GM19324 (cell line): ENCODE results near the gene KRTAP5-10.
"Not testable (repeated sequence)": the region's sequence is repeated elsewhere in the genome, so short reads cannot be mapped to it uniquely, and the experiment has no call there.

ENCODE experiments used
- ATAC-seq: cut with Tn5 transposase; IDR thresholded peaks from one replicate; pipeline ENCODE4 v1.9.1; 2021; ENCODE audit warnings: mild to moderate bottlenecking, moderate library complexity; ENCODE audit not compliant: unreplicated experiment, low FRiP score

KRTAP5-10 gene

DNA sequence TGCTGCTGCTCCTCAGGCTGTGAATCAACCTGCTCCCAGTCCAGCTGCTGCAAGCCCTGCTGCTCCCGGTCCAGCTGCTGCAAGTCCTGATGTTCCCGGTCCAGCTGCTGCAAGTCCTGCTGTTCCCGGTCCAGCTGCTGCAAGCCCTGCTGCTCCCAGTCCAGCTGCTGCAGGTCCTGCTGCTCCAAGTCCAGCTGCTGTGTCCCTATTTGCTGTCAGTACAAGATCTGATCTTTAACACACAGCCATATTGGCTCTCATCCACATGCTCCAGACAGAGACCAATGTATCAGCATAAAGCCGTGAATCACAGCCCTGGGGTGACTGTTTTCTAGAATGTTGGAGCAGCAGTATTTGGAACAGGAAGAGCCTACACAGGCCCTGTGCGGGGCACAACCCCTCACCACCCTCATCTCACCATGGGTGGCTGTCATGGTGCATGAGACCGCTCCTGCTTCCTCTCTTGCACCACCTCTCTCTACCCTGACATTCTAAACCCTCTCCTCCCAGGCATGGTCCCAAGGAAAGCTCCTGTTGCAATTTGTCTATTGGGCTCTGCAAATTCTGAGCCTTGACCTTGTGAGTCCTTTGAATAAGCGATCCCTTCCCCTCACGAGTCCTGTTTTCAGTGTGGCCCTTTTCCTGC is 3.5 kb downstream of the KRTAP5-10 start:
- ATAC-seq, result no peak

GRCh38 chr11:71571101-71571850 is 5.9 kb downstream of the KRTAP5-10 start:
- not testable (repeated sequence) for ATAC-seq

- no peak for ATAC-seq
Observed at GRCh38 chr11:71572811-71573210, 7.4 kb downstream of the KRTAP5-10 start.

DNA sequence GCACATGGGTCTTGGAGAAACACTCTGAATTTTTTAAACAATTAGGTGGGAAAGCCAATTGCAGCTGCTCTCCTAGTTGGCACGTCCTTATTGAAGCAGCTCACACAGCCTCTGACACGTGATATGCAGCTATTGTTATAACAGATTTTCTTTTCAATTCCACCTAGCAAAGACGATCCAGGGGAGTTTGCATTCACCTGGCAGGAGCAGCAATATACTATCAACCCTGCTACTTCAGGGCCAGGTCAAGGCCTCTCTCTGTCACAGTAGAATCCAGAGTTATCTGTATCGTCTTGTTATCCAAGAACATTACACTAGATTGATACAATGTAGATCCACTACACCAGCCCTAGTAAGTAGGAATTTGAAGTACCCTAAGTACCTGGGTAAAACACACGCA is 9.1 kb downstream of the KRTAP5-10 start:
- no peak for ATAC-seq

GRCh38 chr11:71575723-71576424 is 10.5 kb downstream of the KRTAP5-10 start:
- ATAC-seq, result no peak

DNA sequence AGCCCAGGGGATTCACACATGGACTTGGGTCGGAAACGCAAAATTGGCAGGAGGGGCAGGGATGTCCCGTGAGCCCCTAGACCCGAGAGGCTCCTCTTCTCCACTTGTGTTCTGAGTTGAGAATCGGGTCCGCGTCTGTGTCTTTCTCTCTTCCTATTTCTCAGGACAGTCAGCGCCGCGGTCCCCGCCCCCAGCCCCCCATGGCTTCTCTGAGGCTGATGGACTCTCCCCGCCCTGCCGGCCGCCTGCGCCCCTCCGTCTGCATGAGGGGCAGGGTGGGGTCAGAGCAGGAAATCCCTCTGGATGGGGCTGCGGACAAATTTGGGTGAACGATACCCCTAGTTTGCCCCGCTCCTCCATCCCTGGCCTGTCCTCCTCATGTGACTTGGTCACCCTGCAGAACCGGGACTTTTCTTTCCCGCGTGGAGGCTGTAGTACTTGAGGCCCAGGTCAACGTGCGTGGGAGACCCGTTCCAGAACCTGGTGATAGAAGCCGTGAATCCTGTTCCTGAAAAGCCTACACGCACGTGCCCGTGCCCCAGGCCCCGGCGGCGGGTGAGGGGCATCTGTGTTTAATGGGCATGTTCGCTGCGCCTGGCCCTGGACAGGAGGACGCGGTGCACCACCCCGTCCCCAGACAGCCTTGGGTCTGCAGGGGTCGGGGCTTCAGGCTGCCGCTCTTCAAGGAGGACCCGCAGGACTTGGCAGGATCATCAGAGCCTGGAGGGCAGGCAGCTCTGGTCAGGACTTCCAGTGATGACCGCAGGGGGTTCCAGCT is 11.5 kb downstream of the KRTAP5-10 start:
- not testable (repeated sequence) for ATAC-seq

DNA sequence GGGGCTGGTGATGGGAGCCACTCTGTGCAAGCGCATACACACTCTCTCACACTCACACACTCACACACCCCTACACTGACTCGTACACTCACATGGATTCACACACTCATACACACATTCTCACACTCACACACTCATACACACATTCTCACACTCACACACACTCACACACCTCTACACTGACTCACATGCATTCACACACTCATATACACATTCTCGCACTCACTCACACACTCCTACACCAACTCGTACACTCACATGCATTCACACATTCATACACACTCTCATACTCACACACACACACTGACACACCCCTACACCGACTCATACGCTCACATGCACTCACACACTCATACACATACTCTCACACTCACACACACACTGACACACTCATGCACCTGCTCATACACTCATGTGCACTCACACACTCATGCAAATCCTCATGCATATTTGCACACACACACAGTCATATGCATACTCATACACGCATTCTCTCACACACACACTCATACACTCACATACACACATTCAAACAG is 12.2 kb downstream of the KRTAP5-10 start:
- no peak for ATAC-seq

DNA sequence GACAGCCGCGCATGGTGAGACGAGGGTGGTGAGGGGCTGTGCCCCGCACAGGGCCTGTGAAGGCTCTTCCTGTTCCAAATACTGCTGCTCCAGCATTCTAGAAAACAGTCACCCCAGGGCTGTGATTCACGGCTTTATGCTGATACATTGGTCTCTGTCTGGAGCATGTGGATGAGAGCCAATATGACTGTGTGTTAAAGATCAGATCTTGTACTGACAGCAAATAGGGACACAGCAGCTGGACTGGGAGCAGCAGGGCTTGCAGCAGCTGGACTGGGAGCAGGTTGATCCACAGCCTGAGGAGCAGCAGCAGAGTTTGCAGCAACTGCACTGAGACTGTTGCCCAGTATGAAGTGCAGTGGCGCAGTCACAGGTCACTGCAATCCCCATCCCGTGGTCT is 14.2 kb downstream of the KRTAP5-10 start:
- not testable (repeated sequence) for ATAC-seq

- ATAC-seq, result no peak
Observed at GRCh38 chr11:71580057-71581003, 15.0 kb downstream of the KRTAP5-10 start.

- ATAC-seq, result no peak
Observed at GRCh38 chr11:71581826-71582225, 16.5 kb downstream of the KRTAP5-10 start.

DNA sequence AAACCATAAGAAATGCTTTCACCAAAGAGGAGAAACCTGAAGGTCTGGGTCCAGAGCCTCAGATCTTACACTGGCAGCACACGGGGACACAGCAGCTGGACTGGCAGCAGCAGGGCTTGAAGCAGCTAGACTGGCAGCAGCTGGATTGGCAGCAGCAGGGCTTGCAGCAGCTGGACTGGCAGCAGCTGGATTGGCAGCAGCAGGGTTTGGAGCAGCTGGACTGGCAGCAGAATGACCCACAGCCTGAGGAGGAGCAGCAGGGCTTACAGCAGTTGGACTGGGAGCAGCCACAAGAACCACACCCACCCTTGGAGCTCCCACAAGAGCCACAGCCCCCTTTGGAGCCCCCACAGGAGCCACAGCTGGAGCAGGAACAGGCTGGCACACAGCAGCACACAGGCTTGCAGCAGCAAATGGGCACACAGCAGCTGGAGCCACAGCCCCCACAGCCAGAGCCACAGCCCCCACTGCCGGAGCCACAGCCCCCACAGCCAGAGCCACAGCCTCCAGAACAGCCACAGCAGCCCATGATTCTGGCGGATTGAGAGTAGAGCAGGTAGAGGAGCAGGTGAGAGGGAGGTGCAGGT is 17.0 kb downstream of the KRTAP5-10 start, which contains the start of gene KRTAP5-11:
KRTAP5-11 (minus strand) TSS at position 567 of the 587 bp plus-strand sequence; CDS start at position 529, 38 bp downstream.
- ATAC-seq, result no peak

GRCh38 chr11:71582969-71583368 is 17.6 kb downstream of the KRTAP5-10 start:
- ATAC-seq, result not testable (repeated sequence)

DNA sequence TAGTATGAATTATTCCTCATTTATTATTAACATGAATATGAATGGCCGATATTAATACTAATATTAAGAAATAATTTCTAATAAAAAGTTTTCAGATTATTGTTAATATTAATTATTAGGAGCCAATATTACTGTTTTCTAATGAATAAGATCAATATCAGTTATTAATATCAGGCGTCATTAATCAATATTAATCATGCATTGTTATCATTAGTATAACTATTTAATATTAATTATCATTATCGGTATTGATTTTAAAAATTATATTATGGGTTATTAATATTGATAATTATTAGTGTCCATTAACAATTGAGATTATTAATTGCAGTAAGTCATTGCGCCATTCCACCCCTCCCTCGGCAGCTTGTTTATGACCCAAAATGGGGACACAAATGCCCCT is 20.3 kb downstream of the KRTAP5-10 start:
- not testable (repeated sequence) for ATAC-seq

- not testable (repeated sequence) for ATAC-seq
Observed at GRCh38 chr11:71588314-71588713, 23.0 kb downstream of the KRTAP5-10 start.

GRCh38 chr11:71588822-71589545 is 23.6 kb downstream of the KRTAP5-10 start:
- ATAC-seq, result not testable (repeated sequence)

GRCh38 chr11:71589546-71589920 is 24.2 kb downstream of the KRTAP5-10 start:
- ATAC-seq, result not testable (repeated sequence)

- not testable (repeated sequence) for ATAC-seq
Observed at GRCh38 chr11:71603221-71603620, 37.9 kb downstream of the KRTAP5-10 start.
